Spleen (tissue), 11 donors: ENCODE data around the gene TGFB1I1. TPM values are rescaled to one million over a fixed set of nuclear protein-coding genes. Genes with fewer than 3 reads are reported as not detected.
"Not testable (repeated sequence)": the region's sequence is repeated elsewhere in the genome, so short reads cannot be mapped to it uniquely, and the experiment has no call there.

Experiments
- DNase-seq: peaks from one replicate; pipeline ENCODE4 v3.0.0-alpha.2; 2020
- H3K27ac ChIP-seq, 8 donors: fragments of 200-600 bp; sonication (generic) in 7 of 8; 1 replicate in 4 of 8; 2 replicates in 4 of 8; pipeline versions ENCODE4 v1.5.0 to v1.8.0; 2016 to 2021; ENCODE audit warnings: inconsistent platforms in 4 of 8, mild to moderate bottlenecking in 4 of 8, moderate library complexity in 1 of 8
- H3K27me3 ChIP-seq, 7 donors: fragments of 200-600 bp; sonication (generic) in 6 of 7; replicated peaks in 1 of 7; 1 replicate in 4 of 7; 2 replicates in 3 of 7; pipeline versions ENCODE4 v1.5.0 to v1.8.0; 2016 to 2021; ENCODE audit warnings: inconsistent platforms in 3 of 7, mild to moderate bottlenecking in 1 of 7
- H3K36me3 ChIP-seq, 6 donors: fragments of 200-600 bp; sonication (generic) in 5 of 6; 1 replicate in 4 of 6; 2 replicates in 2 of 6; pipeline versions ENCODE4 v1.5.0 to v1.8.0; 2016 to 2021; ENCODE audit warnings: inconsistent platforms in 2 of 6
- H3K4me1 ChIP-seq, 6 donors: fragments of 200-600 bp; sonication (generic) in 5 of 6; 1 replicate in 3 of 6; 2 replicates in 3 of 6; pipeline versions ENCODE4 v1.5.0 to v1.8.0; 2016 to 2021; ENCODE audit warnings: inconsistent platforms in 3 of 6
- H3K4me3 ChIP-seq, 8 donors: fragments of 200-600 bp; sonication (generic) in 7 of 8; 1 replicate in 4 of 8; 2 replicates in 4 of 8; pipeline versions ENCODE4 v1.5.0 to v1.8.0; 2016 to 2021; ENCODE audit warnings: inconsistent platforms in 4 of 8, mild to moderate bottlenecking in 4 of 8, moderate library complexity in 2 of 8
- H3K9me3 ChIP-seq, 8 donors: fragments of 200-600 bp; sonication (generic) in 7 of 8; 1 replicate in 4 of 8; 2 replicates in 4 of 8; pipeline versions ENCODE4 v1.5.0 to v1.8.0; 2016 to 2021; ENCODE audit warnings: inconsistent platforms in 4 of 8
- POLR2A ChIP-seq, 3 donors: fragments of 450-650 bp; IDR thresholded peaks; one replicate each; pipeline ENCODE4 v1.5.1; 2017; ENCODE audit warnings: antibody characterized with exemption in 3 of 3, mild to moderate bottlenecking in 1 of 3
- POLR2AphosphoS5 ChIP-seq, 3 donors: sonication (generic); formaldehyde crosslinking; IDR thresholded peaks; one replicate each; pipeline ENCODE4 v1.5.1; 2017; ENCODE audit warnings: antibody characterized with exemption in 3 of 3
- WGBS, 5 donors: extraction: QIAGEN DNeasy Blood & Tissue Kit in 3 of 5; methylation state at CpG; one replicate each; pipeline versions ENCODE4 v1.1.5 to v1.1.7; 2013 to 2018; 5-methylcytosine and 5-hydroxymethylcytosine counted together
- intact Hi-C: fragments of 100-400 bp; cut with DNase I; formaldehyde crosslinking; loops from one replicate; pipeline ENCODE4 v1.15.0; 2023; ENCODE audit warnings: low total_unique reads
- polyA plus RNA-seq, 3 donors: library from polyadenylated mRNA; stranded (reverse); fragments of 200-250 nt; gene quantifications; one replicate each; pipeline ENCODE4 v1.2.1, GENCODE V29; 2013
- total RNA-seq, 7 donors: library from RNA; depleted of rRNA in 3 of 7; stranded (reverse); fragments of >200 nt in 3 of 7; fragmentation: NEBNext Ultra II Directional in 4 of 7; extraction: Animal tissue kit (Norgen Biotek cat#: 25700) in 4 of 7; gene quantifications; one replicate each; pipeline versions ENCODE4 v1.1.0 to v1.2.1, GENCODE V29; 2016 to 2021
- TF ChIP-seq, protein P1 (sequence below), 11 experiments: fragments of 200-600 bp in 7 of 11; fragments of 450-650 bp in 4 of 11; sonication (generic) in 4 of 11; IDR thresholded peaks in 8 of 11; conservative IDR thresholded peaks in 3 of 11; 1 replicate in 7 of 11; 2 replicates in 4 of 11; pipeline versions ENCODE4 v1.4.0 to v1.8.0; 2016 to 2021; ENCODE audit warnings: antibody characterized with exemption in 11 of 11, inconsistent platforms in 4 of 11, mild to moderate bottlenecking in 1 of 11
- donor health status: healthy with polysubstance abuse.
- donor health status: DM: no; HTN: no; CAD: no; lungs with moderate emphysema.
- donor health status: DM: no; HTN: no; CAD: no.
- donor health status: Bipolar disorder and iron deficiency.
- donor health status: healthy.
- donor health status: DM: no; HTN: no; CAD: no.
- donor health status: DM: yes; HTN: yes; CAD: no.

Gene TGFB1I1
- total and polyA plus RNA-seq, 10 donors: 10.7 to 69.0 (median 27.4) TPM

DNA sequence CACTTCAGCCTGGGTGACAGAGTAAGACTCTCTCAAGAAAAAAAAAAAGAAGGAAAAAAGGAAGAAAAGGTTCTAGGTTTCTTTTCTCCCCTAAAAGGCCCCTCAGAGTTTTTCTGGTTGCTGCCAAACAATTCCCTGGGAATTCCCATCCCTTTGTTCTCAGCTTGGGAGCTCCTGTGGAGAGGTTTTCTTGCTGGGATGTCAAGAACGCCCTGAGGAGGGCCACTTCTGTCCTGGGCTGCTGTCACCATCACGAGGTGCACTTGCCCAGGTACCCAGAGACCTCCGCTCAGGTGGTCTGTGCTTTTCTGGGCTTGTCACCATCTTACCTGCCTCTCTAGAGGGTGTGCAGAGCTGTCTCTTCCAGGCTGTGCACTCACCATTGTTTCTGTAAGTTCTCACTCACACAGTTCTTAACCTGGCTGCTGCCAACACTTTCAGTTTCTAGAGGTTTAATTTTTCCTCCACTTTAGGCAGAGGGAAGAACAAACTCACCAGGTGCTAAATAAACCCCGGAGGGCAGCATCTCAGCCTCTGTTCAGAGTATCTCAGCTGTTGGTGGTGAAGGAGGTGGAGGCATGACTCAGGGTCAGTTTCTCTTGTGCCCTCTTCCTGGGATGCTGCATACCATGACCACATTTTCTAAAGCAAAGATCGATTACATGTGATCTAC lies 41.4 kb upstream of the TGFB1I1 start:
- H3K4me3 ChIP-seq: no peak overlapping the region
- H3K4me1 ChIP-seq: peaks cover 0 to 13% (median 7%) of the 10 kb centered on the region in 6 donors
- intact Hi-C loops: no loop called here
- WGBS, 5 donors: 52 to 77% (median 71%) methylated on average over 5 of the region's 5 CpGs
- H3K36me3 ChIP-seq: no peaks in the 10 kb centered on the region
- no peaks in the 10 kb centered on the region for H3K9me3 ChIP-seq
- no peak for TF ChIP-seq POLR2AphosphoS5 (IDR thresholded peaks at IDR 0.05)
- TF ChIP-seq POLR2A (IDR thresholded peaks at IDR 0.05): no peak
- TF ChIP-seq, protein P1, sequence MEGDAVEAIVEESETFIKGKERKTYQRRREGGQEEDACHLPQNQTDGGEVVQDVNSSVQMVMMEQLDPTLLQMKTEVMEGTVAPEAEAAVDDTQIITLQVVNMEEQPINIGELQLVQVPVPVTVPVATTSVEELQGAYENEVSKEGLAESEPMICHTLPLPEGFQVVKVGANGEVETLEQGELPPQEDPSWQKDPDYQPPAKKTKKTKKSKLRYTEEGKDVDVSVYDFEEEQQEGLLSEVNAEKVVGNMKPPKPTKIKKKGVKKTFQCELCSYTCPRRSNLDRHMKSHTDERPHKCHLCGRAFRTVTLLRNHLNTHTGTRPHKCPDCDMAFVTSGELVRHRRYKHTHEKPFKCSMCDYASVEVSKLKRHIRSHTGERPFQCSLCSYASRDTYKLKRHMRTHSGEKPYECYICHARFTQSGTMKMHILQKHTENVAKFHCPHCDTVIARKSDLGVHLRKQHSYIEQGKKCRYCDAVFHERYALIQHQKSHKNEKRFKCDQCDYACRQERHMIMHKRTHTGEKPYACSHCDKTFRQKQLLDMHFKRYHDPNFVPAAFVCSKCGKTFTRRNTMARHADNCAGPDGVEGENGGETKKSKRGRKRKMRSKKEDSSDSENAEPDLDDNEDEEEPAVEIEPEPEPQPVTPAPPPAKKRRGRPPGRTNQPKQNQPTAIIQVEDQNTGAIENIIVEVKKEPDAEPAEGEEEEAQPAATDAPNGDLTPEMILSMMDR (IDR thresholded peaks at IDR 0.05 in 8 of 11, conservative IDR thresholded peaks at IDR 0.05 in 3 of 11): no peak
- peaks cover 0 to 12% (median 0%) of the 10 kb centered on the region in 7 donors for H3K27me3 ChIP-seq
- H3K27ac ChIP-seq: no peak overlapping the region
- DNase-seq: no peak

DNA sequence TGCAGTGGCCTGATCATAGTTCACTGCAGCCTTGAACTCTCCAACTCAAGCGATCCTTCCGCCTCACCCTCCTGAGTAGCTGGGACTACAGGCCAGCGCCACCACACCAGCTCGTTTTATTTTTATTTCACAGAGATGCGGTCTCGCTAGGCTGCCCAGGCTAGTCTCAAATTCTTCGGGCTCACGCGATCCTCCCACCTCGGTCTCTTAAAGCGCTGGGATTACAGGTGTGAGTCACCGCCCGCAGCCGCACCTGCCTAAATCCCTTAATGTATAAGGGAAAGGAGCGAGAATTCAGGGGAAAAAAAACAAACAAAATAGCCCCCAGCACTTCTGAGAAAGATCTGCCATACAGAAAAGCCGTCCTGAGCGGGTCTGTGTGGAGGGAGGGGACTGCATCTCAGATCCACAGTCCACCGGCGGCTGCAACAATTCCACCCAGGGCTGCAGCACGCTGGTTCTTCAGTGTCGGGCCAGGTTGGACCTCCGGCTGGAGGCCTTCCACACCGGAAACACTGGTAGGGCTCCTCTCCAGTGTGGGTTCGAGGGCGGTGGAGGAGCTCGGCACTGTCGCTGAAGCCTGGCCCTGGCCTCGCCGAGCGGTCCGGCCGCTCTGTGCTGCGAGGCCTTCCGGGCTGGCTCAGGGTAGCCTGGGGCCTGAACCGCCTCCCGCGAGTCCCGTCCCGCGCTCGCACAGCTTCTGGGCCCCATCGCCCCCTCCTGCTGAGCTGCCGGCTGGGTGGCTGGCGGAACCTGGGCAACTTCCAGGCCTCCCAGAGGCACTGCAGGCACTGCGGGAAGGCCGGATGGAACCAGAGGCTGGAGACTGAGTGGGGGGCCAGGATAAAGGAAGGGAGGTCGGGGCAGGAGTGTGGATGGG lies 36.4 kb upstream of the TGFB1I1 start:
- no peak overlapping the region for H3K4me3 ChIP-seq
- no peak for DNase-seq
- WGBS, 5 donors: 93 to 96% (median 95%) methylated on average over 45 to 47 of the region's 47 CpGs
- intact Hi-C loops: no loop called here
- peaks cover 0 to 9% (median 2%) of the 10 kb centered on the region in 6 donors for H3K4me1 ChIP-seq
- TF ChIP-seq POLR2A (IDR thresholded peaks at IDR 0.05) (no peak), POLR2AphosphoS5 (IDR thresholded peaks at IDR 0.05) (no peak)
- no peaks in the 10 kb centered on the region for H3K9me3 ChIP-seq
- H3K36me3 ChIP-seq: no peaks in the 10 kb centered on the region
- H3K27me3 ChIP-seq: no peaks in the 10 kb centered on the region
- H3K27ac ChIP-seq: no peak overlapping the region

DNA sequence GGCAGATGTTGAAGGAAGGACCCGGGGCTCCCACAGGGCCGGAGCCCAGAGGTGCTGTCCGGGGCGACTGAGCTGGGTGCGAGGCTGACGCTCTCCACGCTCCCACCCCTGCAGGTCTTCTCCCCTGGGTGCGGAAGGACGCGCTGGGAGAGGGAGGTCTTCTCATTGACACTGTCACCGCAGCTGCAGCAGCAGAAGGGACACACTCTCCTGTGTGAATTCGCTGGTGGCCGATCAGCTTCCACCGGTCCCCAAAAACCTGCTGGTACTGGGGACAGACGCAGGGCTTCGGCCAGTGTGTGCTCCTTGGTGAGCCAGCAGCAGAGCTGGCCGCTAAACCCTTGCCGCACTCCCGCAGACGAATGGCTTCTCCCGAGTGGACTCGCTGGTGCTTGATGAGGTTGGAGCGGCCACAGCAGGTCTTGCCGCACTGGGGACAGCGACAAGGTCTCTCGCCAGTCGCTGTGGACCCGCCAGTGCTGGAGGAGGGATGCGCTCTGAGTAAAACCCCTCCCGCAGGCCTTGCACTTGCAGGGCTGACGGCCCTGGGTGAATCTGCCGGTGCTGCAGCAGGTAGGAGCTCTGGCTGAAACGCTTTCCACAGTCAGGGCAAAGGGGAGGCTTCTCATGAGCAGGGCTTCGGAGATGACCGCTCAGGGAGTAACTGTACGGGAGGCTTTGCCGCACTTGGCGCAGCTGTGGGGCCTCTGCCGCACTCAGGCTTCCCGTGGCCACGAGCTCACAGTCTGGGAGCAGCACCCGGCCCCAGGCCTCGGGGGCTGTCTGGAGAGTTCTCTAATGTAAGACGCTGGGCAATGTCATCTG lies 35.5 kb upstream of the TGFB1I1 start:
- 89 to 97% (median 95%) methylated on average over 25 to 44 of the region's 44 CpGs for WGBS, 5 donors
- H3K36me3 ChIP-seq: no peaks in the 10 kb centered on the region
- no peaks in the 10 kb centered on the region for H3K9me3 ChIP-seq
- DNase-seq: no peak
- peaks cover 0 to 11% (median 2%) of the 10 kb centered on the region in 6 donors for H3K4me1 ChIP-seq
- no peak overlapping the region for H3K27ac ChIP-seq
- intact Hi-C loops: no loop called here
- H3K4me3 ChIP-seq: no peak overlapping the region
- no peaks in the 10 kb centered on the region for H3K27me3 ChIP-seq
- TF ChIP-seq, protein P1 (IDR thresholded peaks at IDR 0.05 in 8 of 11, conservative IDR thresholded peaks at IDR 0.05 in 3 of 11): no peak
- TF ChIP-seq POLR2AphosphoS5 (IDR thresholded peaks at IDR 0.05): no peak

DNA sequence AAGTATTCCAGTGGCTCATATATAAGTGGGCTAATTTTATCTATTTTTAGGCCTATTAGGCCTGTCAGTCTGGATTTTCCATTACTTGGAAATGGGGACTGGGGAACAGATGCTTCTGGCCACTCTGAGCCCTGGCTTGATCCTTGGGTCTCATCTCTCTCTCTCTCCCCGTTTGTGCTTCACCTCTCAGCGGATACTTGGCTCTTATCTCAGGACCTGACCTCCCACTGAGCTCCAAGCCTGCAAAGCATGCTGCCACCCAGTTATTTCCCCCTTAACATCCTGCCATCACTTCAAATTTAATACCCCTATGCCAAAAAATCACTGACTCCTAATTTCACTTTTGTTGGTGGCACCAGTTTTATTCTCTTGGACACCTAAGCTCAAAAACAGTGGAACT lies 33.5 kb upstream of the TGFB1I1 start:
- Histone ChIP-seq H3K27ac (no peak overlapping the region), H3K4me1 (peaks cover 0 to 31% (median 13%) of the 10 kb centered on the region in 6 donors), H3K27me3 (no peaks in the 10 kb centered on the region), H3K9me3 (no peaks in the 10 kb centered on the region), H3K4me3 (no peak overlapping the region), H3K36me3 (no peaks in the 10 kb centered on the region)
- no peak for DNase-seq
- 73 to 89% (median 80%) methylated on average over 2 of the region's 2 CpGs for WGBS, 5 donors
- intact Hi-C loops: no loop called here
- TF ChIP-seq POLR2AphosphoS5 (IDR thresholded peaks at IDR 0.05): no peak
- TF ChIP-seq, protein P1 (IDR thresholded peaks at IDR 0.05 in 8 of 11, conservative IDR thresholded peaks at IDR 0.05 in 3 of 11): no peak

DNA sequence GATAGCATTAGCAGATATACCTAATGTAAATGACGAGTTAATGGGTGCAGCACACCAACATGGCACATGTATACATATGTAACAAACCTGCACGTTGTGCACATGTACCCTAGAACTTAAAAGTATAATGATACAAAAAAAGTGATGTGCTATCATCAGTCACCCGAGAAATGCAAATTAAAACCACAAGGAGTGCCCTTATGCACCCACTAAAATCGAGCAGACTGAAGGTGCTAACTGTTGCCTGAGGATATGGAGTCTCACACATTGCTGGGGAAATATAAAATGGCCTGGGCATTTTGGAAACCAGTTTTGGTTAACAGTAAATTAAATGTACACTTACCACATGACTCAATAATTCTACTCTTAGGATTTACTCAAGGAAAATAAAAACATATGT lies 32.9 kb upstream of the TGFB1I1 start:
- H3K4me3 ChIP-seq, H3K9me3 ChIP-seq, intact Hi-C loops, H3K27ac ChIP-seq, H3K36me3 ChIP-seq, DNase-seq, H3K27me3 ChIP-seq: not testable (repeated sequence)
- H3K4me1 ChIP-seq: peaks cover 0 to 31% (median 13%) of the 10 kb centered on the region in 6 donors
- 39 to 58% (median 40%) methylated on average over 3 to 4 of the region's 4 CpGs for WGBS, 5 donors
